Natural killer cell (primary cell): ENCODE results near the gene PRDM16. TPM values are rescaled to one million over a fixed set of nuclear protein-coding genes. Genes with fewer than 3 reads are reported as not detected.

Experiments
- ATAC-seq, 3 donors: fragments of 150-1000 bp in 2 of 3; fragments of 200-7000 bp in 1 of 3; cut with Tn5 transposase; 1 replicate in 1 of 3; 2 replicates in 2 of 3; pipeline ENCODE4 v1.10.0; 2021; ENCODE audit warnings: mild to moderate bottlenecking in 2 of 3, moderate library complexity in 2 of 3
- DNase-seq, 2 donors: peaks; one replicate each; pipeline versions ENCODE4 v3.0.0 to v3.0.0-alpha.2; 2013 to 2021; ENCODE audit warnings: mixed read lengths in 1 of 2
- H3K27ac ChIP-seq: one replicate; pipeline ENCODE4 v1.5.1; 2013; ENCODE audit warnings: mild to moderate bottlenecking, low read length
- H3K27me3 ChIP-seq: one replicate; pipeline ENCODE4 v1.6.1; 2013; ENCODE audit warnings: low read length; ENCODE audit not compliant: control insufficient read depth, insufficient read depth
- H3K36me3 ChIP-seq: one replicate; pipeline ENCODE4 v1.6.1; 2013; ENCODE audit warnings: low read length; ENCODE audit not compliant: control insufficient read depth, insufficient read depth
- H3K4me1 ChIP-seq: one replicate; pipeline ENCODE4 v1.6.1; 2013; ENCODE audit warnings: low read length; ENCODE audit not compliant: control insufficient read depth, insufficient read depth
- H3K4me3 ChIP-seq: one replicate; pipeline ENCODE4 v1.5.1; 2013; ENCODE audit warnings: low read length
- H3K9me3 ChIP-seq: one replicate; pipeline ENCODE4 v1.6.1; 2013; ENCODE audit warnings: low read length; ENCODE audit not compliant: control insufficient read depth, insufficient read depth
- H3K27ac Mint-ChIP-seq, 2 donors: one replicate each; pipeline ENCODE4 v1.8.0; 2022; ENCODE audit warnings: mild to moderate bottlenecking in 2 of 2, mixed read lengths in 2 of 2, moderate library complexity in 1 of 2
- H3K27me3 Mint-ChIP-seq, 2 donors: one replicate each; pipeline ENCODE4 v1.8.0; 2022; ENCODE audit warnings: low read depth in 2 of 2, mixed read lengths in 2 of 2
- H3K36me3 Mint-ChIP-seq: one replicate; pipeline ENCODE4 v1.8.0; 2022; ENCODE audit warnings: mixed read lengths
- H3K4me1 Mint-ChIP-seq, 2 donors: one replicate each; pipeline ENCODE4 v1.8.0; 2022; ENCODE audit warnings: mixed read lengths in 2 of 2
- H3K4me3 Mint-ChIP-seq: one replicate; pipeline ENCODE4 v1.8.0; 2022; ENCODE audit warnings: mild to moderate bottlenecking, moderate library complexity, mixed read lengths
- H3K9me3 Mint-ChIP-seq, 2 donors: one replicate each; pipeline ENCODE4 v1.8.0; 2022; ENCODE audit warnings: mixed read lengths in 2 of 2
- CTCF ChIP-seq: fragments of 200-600 bp; IDR thresholded peaks from one replicate; pipeline ENCODE4 v1.8.0; 2022; ENCODE audit warnings: antibody characterized with exemption
- WGBS: methylation state at CpG from one replicate; pipeline ENCODE4 v1.1.7; 2013; ENCODE audit warnings: missing lambda C conversion rate; ENCODE audit not compliant: insufficient coverage; 5-methylcytosine and 5-hydroxymethylcytosine counted together
- intact Hi-C: fragments of 100-400 bp; cut with micrococcal nuclease; formaldehyde crosslinking; loops from one replicate; pipeline ENCODE4 v1.14.2; 2022
- total RNA-seq, 4 donors: library from RNA; stranded (reverse); fragments of 120-200 nt in 1 of 4; gene quantifications; one replicate each; pipeline versions ENCODE4 v1.2.3 to v1.2.4, GENCODE V29; 2013 to 2022

PRDM16 gene
- total RNA-seq, 3 donors from 2014 or later (not counting 1 experiment from before 2014, with no cell fraction given): 0.25 to 0.64 TPM; not detected in 1

GRCh38 chr1:3184666-3185065, 115.7 kb downstream of the PRDM16 start:
- no peak overlapping the region for H3K27ac ChIP-seq
- ATAC-seq (no peak), DNase-seq (no peak)
- Mint-ChIP-seq H3K4me1 (no peaks in the 10 kb centered on the region), H3K27me3 (peaks cover 15 to 17% of the 10 kb centered on the region in 2 donors), H3K4me3 (no peak overlapping the region), H3K27ac (no peak overlapping the region), H3K9me3 (no peaks in the 10 kb centered on the region), H3K36me3 (no peaks in the 10 kb centered on the region)
- H3K27me3 ChIP-seq: peaks cover 4% of the 10 kb centered on the region
- WGBS: 85% methylated on average over 20 of the region's 20 CpGs
- H3K4me3 ChIP-seq: no peak overlapping the region
- H3K36me3 ChIP-seq: no peaks in the 10 kb centered on the region
- intact Hi-C loops: no loop called here
- H3K4me1 ChIP-seq: no peaks in the 10 kb centered on the region
- TF ChIP-seq CTCF: no peak
- no peaks in the 10 kb centered on the region for H3K9me3 ChIP-seq

GRCh38 chr1:3185896-3186525, 117.0 kb downstream of the PRDM16 start:
- H3K4me1 Mint-ChIP-seq: no peaks in the 10 kb centered on the region
- H3K27ac Mint-ChIP-seq: no peak overlapping the region
- H3K4me3 ChIP-seq: no peak overlapping the region
- no peaks in the 10 kb centered on the region for H3K9me3 Mint-ChIP-seq
- H3K4me1 ChIP-seq: no peaks in the 10 kb centered on the region
- H3K36me3 ChIP-seq: no peaks in the 10 kb centered on the region
- H3K27ac ChIP-seq: no peak overlapping the region
- TF ChIP-seq CTCF: no peak
- DNase-seq (no peak), ATAC-seq (no peak)
- peaks cover 4% of the 10 kb centered on the region for H3K27me3 ChIP-seq
- 90% methylated on average over 38 of the region's 38 CpGs for WGBS
- no peak overlapping the region for H3K4me3 Mint-ChIP-seq
- intact Hi-C loops: no loop called here
- no peaks in the 10 kb centered on the region for H3K36me3 Mint-ChIP-seq
- H3K9me3 ChIP-seq: no peaks in the 10 kb centered on the region
- peaks cover 15 to 17% of the 10 kb centered on the region in 2 donors for H3K27me3 Mint-ChIP-seq

- Mint-ChIP-seq H3K4me1 (no peaks in the 10 kb centered on the region), H3K36me3 (no peaks in the 10 kb centered on the region), H3K9me3 (no peaks in the 10 kb centered on the region), H3K4me3 (no peak overlapping the region), H3K27me3 (peaks cover 15 to 17% of the 10 kb centered on the region in 2 donors), H3K27ac (no peak overlapping the region)
- no peak for DNase-seq
- no peak overlapping the region for H3K4me3 ChIP-seq
- no peak for ATAC-seq
- intact Hi-C loops: no loop called here
- TF ChIP-seq CTCF: no peak
- H3K4me1 ChIP-seq: no peaks in the 10 kb centered on the region
- H3K36me3 ChIP-seq: no peaks in the 10 kb centered on the region
- H3K27ac ChIP-seq: no peak overlapping the region
- 89% methylated on average over 22 of the region's 22 CpGs for WGBS
- H3K27me3 ChIP-seq: peaks cover 4% of the 10 kb centered on the region
- H3K9me3 ChIP-seq: no peaks in the 10 kb centered on the region
Observed at GRCh38 chr1:3186526-3186921, 117.5 kb downstream of the PRDM16 start.
